Esophagus muscularis mucosa (tissue), 4 donors: ENCODE data around the gene ACSL4. TPM values are rescaled to one million over a fixed set of nuclear protein-coding genes. Genes with fewer than 3 reads are reported as not detected.

Source experiments
- DNase-seq: peaks from one replicate; pipeline ENCODE4 v3.0.0-alpha.2; 2017; ENCODE audit errors: extremely low spot score
- H3K27ac ChIP-seq, 4 donors: fragments of 200-600 bp; sonication (generic); replicated peaks in 1 of 4; 1 replicate in 3 of 4; 2 replicates in 1 of 4; pipeline ENCODE4 v1.5.1; 2016 to 2019; ENCODE audit warnings: mild to moderate bottlenecking in 1 of 4
- H3K27me3 ChIP-seq, 4 donors: fragments of 200-600 bp; sonication (generic); one replicate each; pipeline versions ENCODE4 v1.5.1 to v1.6.0; 2016 to 2019
- H3K36me3 ChIP-seq, 4 donors: fragments of 200-600 bp; sonication (generic); one replicate each; pipeline ENCODE4 v1.5.1; 2016 to 2019
- H3K4me1 ChIP-seq, 4 donors: fragments of 200-600 bp; sonication (generic); one replicate each; pipeline ENCODE4 v1.5.1; 2016 to 2019
- H3K4me3 ChIP-seq, 4 donors: fragments of 200-600 bp; sonication (generic); 1 replicate in 2 of 4; 2 replicates in 2 of 4; pipeline ENCODE4 v1.5.1; 2016 to 2019; ENCODE audit warnings: mild to moderate bottlenecking in 4 of 4, moderate library complexity in 1 of 4
- H3K9me3 ChIP-seq, 4 donors: fragments of 200-600 bp; sonication (generic); 1 replicate in 3 of 4; 2 replicates in 1 of 4; pipeline ENCODE4 v1.5.1; 2016 to 2019
- CTCF ChIP-seq, 3 experiments: fragments of 200-600 bp in 2 of 3; fragments of 450-650 bp in 1 of 3; sonication (generic) in 2 of 3; IDR thresholded peaks; one replicate each; pipeline ENCODE4 v1.5.1; 2017 to 2019; ENCODE audit warnings: antibody characterized with exemption in 3 of 3, mild to moderate bottlenecking in 2 of 3, moderate library complexity in 1 of 3
- EP300 ChIP-seq: sonication (generic); formaldehyde crosslinking; IDR thresholded peaks from one replicate; pipeline ENCODE4 v1.6.1; 2017; ENCODE audit warnings: antibody characterized with exemption
- POLR2A ChIP-seq: fragments of 450-650 bp; IDR thresholded peaks from one replicate; pipeline ENCODE4 v1.6.1; 2017; ENCODE audit warnings: antibody characterized with exemption, moderate library complexity, mild to moderate bottlenecking, low read depth
- POLR2AphosphoS5 ChIP-seq, 2 donors: sonication (generic); formaldehyde crosslinking; IDR thresholded peaks; one replicate each; pipeline ENCODE4 v1.6.1; 2017; ENCODE audit warnings: antibody characterized with exemption in 2 of 2
- WGBS: methylation state at CpG from one replicate; pipeline ENCODE4 v1.1.5; 2018; 5-methylcytosine and 5-hydroxymethylcytosine counted together
- intact Hi-C: fragments of 100-400 bp; cut with DNase I; formaldehyde crosslinking; loops from one replicate; pipeline ENCODE4 v1.15.1; 2023
- small RNA-seq, 3 donors: library from RNA; depleted of rRNA; stranded (forward); fragments of <200 nt; gene quantifications; one replicate each; pipeline ENCODE3, GENCODE V24; 2016
- total RNA-seq, 4 donors: library from RNA; depleted of rRNA; stranded (reverse); fragments of >200 nt; gene quantifications; one replicate each; pipeline versions ENCODE4 v1.1.0 to v1.2.1, GENCODE V29; 2016

Gene ACSL4
- total RNA-seq, 4 donors from 2014 or later = 34.9 to 61.5 (median 47.9) TPM

- no peak overlapping the region for H3K27ac ChIP-seq
- no peaks in the 10 kb centered on the region for H3K27me3 ChIP-seq
- intact Hi-C loops = no loop called here
- no peak overlapping the region for H3K4me3 ChIP-seq
- no peak for DNase-seq
- 70% methylated on average over 5 of the region's 5 CpGs for WGBS
- H3K4me1 ChIP-seq = no peaks in the 10 kb centered on the region
- TF ChIP-seq EP300 (no peak), POLR2A (no peak), CTCF (IDR thresholded peaks at IDR 0.05) (no peak), POLR2AphosphoS5 (IDR thresholded peaks at IDR 0.05) (no peak)
- H3K36me3 ChIP-seq = no peaks in the 10 kb centered on the region
- no peaks in the 10 kb centered on the region for H3K9me3 ChIP-seq
Observed at GRCh38 chrX:109601486-109601885, 131.6 kb downstream of the ACSL4 start.

GRCh38 chrX:109600237-109600651, 132.8 kb downstream of the ACSL4 start:
- WGBS = 30% methylated on average over 16 of the region's 16 CpGs
- intact Hi-C loops = no loop called here
- no peaks in the 10 kb centered on the region for H3K27me3 ChIP-seq

DNA sequence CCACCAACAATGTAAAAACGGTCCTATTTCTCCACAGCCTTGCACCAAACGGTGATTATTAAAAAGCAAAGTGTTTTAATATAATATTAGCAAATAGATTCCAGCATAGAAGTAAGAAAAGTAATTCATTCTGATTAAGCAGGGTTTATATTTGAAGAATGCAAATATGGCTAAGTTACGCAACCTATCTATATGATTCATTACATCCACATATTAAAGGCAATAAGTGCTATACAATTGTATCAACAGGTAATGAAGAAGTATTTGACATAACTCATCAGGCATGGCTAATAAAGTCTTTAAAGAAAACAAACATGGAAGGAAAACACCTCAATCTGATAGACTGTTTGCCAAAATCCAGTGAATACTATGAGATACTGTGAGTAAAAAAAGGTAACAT, 137.0 kb downstream of the ACSL4 start:
- DNase-seq = no peak
- no peaks in the 10 kb centered on the region for H3K27me3 ChIP-seq
- WGBS = 72% methylated on average over 3 of the region's 3 CpGs
- H3K4me1 ChIP-seq = no peaks in the 10 kb centered on the region
- H3K4me3 ChIP-seq = no peak overlapping the region
- no peaks in the 10 kb centered on the region for H3K9me3 ChIP-seq
- intact Hi-C loops = no loop called here
- TF ChIP-seq POLR2AphosphoS5 (IDR thresholded peaks at IDR 0.05) (no peak), CTCF (IDR thresholded peaks at IDR 0.05) (no peak), EP300 (no peak), POLR2A (no peak)
- H3K36me3 ChIP-seq = no peaks in the 10 kb centered on the region
- H3K27ac ChIP-seq = no peak overlapping the region

More at GRCh38 chrX:109600237-109600651, 132.8 kb downstream of the ACSL4 start:
- DNase-seq = no peak
- Histone ChIP-seq H3K36me3 (no peaks in the 10 kb centered on the region), H3K27ac (no peak overlapping the region), H3K4me3 (no peak overlapping the region), H3K9me3 (no peaks in the 10 kb centered on the region), H3K4me1 (no peaks in the 10 kb centered on the region)
- TF ChIP-seq POLR2A (no peak), EP300 (no peak), POLR2AphosphoS5 (IDR thresholded peaks at IDR 0.05) (no peak), CTCF (IDR thresholded peaks at IDR 0.05) (no peak)

Small RNAs within 50 kb of the gene (small RNA-seq; reads per million reads assigned to genes)
- gene AL118496.2 (0 reads per million in 3 donors), gene RF00019 (0 reads per million in 3 donors)

Other genes starting within 250 kb of the ACSL4 start
- 1 to 10 TPM; 2.1 to 4.6 (median 2.5) TPM for gene NXT2, start 196.4 kb downstream of the ACSL4 start, total RNA-seq
- not detected for gene KCNE5, start 108.1 kb downstream of the ACSL4 start, total RNA-seq